Occipital lobe (tissue), 2 donors: ENCODE results near the gene SIRT5. TPM values are rescaled to one million over a fixed set of nuclear protein-coding genes. Genes with fewer than 3 reads are reported as not detected.

Experiments
- DNase-seq: peaks from one replicate; lab custom pipeline; 2025; lab: John Stamatoyannopoulos, UW
- total RNA-seq: library from RNA; depleted of rRNA; stranded (reverse); fragments of >200 nt; gene quantifications from one replicate; pipeline ENCODE4 v1.2.3, GENCODE V29; 2014

The SIRT5 gene
- total RNA-seq, 1 donor from 2014 or later = 23.2 TPM

DNA sequence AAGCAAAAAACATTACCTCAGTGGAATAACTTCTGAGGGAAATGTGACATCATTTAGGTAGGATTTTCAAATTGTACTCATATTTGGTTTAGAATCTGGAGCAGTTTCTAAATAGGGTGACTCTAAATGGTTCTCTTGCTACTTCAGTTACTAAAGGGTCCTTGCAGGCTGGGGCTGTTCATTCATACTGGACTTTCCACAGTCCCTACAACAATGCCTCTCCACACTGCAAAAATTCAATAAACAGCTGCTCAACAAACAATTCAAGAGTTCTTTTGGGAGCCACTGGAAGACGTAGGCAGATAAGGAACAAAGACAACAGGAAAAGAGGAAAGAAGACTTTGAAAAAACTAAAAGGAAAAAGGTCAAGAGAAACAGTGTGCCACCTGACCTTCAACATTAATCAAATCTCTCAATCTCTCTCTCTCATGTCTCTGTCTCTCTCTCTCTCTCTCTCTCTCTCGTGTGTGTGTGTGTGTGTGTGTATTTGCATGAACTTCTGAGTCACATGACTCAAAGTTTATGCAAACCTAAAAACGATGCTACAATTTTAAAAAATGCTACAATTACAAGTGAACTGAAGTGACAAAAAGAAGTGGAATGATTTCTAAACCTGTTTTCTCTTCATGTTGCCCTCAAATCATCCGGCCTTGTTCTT, 55.2 kb downstream of the SIRT5 start:
- DNase-seq = no peak

DNA sequence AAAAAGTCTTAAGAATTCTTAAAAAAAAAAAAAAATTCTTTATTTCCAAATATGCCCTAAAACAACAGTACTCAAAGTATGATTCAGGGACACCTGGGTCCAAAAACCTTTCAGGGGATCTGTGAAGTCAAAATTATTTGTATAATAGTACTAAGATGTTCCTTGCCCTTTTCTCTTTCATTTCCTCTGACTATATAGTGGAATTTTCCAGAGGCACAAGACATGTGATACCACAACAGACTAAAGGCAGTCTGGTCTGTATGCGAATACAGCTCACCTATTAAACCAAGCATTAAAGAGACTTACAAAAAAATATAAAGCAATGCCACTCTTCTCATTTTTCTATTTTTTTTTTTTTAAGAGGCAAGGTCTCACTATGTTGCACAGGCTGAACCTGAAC, 56.1 kb downstream of the SIRT5 start:
- DNase-seq = no peak

DNA sequence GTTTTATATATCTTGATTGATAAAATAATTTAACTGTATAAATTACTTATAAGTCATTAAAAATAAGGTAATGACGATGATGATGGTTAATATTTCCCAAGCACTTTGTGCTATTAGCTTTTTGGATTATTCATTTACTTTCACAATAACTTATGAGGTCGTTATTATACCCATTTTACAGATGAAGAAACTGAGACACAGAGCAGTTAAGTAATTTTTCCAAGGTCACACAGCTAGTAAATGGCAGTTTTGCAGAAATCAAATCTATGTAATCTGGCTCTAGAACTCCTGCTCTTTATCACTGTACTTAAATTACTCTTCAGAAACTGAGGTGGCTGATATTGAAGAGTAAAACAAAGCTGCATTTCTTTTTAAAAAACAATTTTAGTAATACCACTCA, 58.9 kb downstream of the SIRT5 start:
- no peak for DNase-seq

DNA sequence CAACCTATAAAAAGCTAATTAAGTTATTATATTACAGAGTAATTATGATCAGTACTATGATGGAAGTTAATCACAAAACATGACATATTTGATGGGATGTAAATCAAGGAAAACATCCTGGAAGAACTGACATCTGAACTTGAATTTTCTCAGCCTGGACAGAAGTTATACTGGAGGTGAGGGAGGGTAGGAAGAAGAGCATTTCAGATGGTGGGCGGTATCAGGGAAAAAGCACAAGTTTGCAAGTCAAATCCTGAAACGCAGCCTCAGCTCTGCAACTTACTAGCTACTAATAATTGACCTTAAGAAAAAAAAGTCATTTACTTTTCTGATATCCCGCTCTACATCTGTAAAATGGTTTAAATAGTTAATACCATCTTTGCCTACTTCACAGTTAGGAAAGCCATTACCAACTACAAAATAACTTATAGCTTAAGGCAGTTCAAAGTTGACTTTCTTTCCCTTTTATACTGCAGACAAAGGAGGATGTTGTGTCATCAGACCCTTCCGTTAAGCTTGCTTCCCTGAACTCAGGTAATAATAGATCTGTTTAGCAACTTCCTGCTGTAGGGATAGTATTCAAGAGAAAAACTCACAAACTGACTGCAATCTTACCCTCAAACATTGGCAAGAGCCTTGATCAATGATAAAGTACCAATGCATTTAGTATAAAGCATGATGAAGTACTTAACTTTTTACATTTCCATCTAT, 61.7 kb downstream of the SIRT5 start:
- no peak for DNase-seq

DNA sequence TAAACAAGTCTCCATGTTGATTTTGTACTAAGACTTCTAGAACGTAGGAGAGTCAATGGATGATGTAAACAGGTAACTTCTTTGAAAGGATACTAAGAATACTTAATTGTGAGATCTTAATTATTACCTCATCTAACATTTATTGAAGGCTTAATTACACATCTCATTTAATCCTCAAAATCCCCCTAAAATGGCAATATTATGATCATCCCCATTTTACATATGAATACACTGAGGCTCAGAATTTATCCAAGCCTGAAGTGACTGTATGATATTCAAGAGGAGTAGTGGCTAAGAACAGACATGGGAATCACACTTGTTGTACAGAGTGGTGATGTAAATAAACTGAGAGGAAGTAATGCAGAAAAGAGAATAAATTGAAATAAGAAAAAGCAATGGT, 63.6 kb downstream of the SIRT5 start:
- DNase-seq = no peak

DNA sequence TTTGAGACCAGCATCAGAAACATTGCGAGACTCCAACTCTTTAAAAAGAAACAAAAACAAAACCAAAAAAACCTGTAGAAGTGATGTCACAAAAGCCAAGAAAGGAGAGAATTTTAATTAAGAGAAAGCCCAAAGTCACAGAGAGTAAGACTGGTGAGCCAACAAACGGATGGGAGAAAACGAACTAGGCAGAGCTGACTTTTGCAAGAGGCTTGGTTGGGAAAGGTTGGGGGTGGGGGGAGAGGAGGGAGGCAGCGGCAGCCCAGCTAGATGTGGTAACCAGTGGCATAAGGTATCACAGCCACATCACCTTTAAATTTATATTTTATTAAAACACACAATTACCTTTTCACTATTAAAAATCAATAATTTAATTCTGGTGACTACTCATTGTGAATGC, 64.2 kb downstream of the SIRT5 start:
- no peak for DNase-seq

DNA sequence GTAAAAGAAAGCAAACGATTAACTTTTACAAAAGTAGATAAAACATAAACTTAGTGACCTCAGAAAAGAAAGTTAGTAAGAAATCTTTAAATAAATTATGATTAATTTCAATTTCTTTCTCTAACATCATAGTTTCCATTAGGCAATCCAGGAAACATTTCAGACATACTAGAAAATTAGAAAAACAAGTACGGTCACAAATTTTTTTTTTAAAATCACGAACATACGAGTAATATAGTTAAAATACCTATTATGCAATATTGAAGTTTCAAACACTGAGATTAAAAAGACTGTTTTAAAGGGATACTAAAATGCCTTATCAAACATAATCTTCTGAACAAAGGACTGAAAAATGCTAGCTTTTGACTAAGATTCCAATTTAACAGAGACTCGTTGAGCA, 66.9 kb downstream of the SIRT5 start:
- DNase-seq = no peak

DNA sequence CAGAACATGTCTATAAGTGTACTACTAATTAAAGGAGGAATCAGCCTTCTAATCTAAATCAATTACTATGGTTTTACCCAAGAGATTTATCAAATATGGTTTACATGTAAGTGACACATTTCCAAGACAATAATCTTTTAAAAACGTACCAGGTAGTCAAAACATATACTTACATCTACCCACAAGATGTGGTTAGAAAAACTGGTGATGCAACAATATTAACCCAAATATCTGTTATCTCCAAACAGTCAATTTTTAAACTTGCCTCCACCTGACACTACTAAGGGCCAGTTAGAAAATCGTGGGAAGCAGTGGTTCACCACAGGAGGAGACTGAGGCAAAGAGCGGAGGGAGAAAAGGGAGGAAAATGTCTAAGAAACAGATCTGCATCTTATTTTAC, 68.7 kb downstream of the SIRT5 start:
- no peak for DNase-seq

DNA sequence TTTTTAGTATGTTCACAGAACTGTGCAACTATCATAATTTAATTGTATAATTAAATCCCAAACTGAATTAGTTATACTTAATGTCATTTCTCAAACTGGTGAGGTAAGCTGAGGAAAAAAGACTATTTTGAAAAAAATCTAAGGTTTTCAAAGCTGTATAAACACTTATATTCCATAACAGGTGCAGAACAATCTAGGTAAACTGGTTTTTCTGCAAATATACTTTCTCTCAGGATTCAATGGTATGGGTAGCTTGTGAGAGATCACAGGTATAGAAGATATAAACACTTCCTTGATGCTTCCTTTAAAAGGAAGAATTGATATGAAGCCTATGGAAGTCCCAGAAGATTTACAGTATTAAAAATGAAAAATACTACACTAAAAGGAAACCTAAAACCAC, 74.4 kb downstream of the SIRT5 start:
- no peak for DNase-seq

DNA sequence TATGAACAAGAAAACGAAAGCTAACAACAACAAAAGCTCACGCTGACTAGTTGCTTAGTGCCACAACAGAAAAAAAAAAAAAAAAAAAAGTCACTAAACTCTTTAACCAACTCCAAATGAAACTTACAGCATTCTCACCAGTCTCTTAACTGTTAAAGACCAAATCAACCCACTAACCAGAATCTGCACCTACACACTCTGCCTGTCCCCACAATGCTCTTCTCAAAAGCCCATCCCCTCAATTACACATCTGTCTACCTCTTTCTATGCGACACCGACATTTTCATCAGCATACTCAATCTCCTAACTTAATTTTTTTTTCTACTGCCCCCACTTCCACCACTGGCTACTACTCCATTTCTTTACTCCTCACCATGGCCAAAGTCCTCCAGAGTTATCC, 75.0 kb downstream of the SIRT5 start:
- DNase-seq = no peak

DNA sequence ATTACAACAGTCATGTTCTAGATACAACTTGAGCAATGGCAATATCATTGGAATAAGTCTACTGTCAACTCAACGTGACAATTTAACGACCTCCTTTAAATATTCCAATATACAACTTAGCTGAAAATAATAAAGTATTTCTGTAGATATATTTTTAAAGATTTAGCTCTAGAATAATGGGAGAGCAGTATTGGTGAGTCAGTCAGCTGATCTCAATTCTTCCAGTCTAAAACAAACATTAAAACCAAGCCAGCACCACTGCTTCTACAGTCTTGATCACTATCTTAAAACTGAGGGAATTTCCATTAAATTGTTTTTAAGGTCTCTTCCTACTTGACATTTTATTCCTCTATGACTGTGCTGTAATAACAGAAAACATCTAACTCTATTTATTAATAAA, 78.9 kb downstream of the SIRT5 start:
- DNase-seq = no peak

DNA sequence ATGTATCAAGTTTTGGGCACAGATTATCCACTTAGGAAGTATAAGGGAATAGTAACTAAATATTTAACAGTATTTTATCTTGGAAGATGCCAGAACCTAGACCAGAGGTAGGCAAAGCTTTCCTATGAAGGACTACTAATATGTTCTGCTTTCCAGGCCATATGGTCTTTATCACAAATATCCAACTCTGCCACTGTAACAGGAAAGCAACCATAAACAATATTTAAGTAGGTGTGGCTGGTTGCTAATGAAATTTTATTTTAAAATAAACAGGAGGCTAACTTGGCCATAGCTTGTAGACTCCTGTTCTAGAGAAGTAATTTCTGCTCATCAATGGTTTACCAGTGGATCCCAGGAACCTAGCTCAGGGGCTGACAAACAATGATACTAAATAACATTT, 80.1 kb downstream of the SIRT5 start:
- no peak for DNase-seq

DNA sequence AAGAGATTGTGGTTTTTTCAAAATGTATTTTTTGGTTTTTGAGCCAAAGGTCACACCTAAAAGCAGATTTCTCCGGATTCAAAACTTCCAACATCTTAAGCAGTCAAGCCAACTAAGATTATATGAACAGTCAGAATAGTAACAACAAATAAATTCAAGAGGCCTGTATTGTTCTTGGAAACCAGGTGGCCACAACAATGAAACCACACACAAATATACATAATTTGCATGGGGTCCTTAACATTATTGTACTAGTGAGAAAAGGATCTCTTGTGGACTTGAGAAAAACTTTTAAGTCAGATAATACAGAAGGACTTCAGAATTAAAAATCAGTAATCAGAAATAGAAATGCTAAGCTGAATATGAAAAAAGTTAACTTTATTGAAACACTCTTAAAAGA, 81.3 kb downstream of the SIRT5 start:
- no peak for DNase-seq

DNA sequence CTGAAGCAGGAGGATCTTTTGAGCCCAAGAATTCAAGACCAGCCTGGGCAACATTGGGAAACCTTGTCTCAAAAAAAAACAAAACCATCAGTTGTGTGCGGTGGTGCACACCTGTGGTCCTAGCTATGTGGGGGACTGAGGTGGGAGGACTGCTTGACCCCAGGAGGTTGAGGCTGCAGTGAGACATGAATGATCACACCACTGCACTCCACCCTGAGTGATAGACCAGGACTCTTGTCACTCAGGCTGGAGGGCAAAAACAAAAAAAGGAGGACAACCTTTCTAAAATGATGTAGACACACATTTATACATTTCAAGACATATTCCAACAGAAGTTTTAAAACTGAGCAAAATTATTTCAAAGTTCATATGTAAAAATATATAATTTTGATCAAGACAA, 85.9 kb downstream of the SIRT5 start:
- no peak for DNase-seq

DNA sequence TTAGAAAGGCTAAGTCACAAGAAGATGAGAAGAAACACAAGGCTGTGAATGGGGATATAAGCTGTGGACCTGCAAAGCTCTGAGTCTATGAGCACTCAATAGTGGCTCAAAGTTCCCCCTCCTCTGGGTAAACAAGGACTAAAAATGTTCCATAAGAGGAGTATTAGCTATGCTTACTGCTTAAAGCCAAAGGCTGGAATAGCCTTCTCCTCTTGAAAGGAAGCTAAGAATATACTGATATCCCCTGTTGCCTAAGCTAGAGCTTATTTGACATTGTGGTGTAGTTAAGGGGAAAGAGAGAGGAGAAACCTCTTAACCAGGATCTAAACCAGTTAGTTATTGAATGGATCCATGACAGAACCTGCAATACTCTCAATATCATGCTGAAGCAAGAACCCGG, 86.5 kb downstream of the SIRT5 start:
- no peak for DNase-seq

DNA sequence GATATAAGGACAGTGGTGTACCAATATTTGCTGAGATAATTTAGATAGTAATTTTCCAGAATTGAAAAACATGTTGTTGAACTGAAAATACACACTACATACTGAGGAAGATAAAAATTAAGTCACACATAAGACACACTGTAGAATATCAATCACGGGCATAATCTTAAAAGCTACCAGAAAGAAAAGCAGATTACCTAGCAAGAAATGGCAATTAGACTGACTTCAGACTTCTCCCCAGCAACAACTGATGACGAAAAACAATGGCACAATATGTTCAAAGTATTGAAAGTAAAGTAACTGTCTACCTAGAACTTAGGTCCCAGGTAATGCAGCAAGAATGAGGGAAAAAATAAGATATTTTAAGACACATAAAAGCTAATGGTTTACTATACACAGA, 87.2 kb downstream of the SIRT5 start:
- DNase-seq = no peak

DNA sequence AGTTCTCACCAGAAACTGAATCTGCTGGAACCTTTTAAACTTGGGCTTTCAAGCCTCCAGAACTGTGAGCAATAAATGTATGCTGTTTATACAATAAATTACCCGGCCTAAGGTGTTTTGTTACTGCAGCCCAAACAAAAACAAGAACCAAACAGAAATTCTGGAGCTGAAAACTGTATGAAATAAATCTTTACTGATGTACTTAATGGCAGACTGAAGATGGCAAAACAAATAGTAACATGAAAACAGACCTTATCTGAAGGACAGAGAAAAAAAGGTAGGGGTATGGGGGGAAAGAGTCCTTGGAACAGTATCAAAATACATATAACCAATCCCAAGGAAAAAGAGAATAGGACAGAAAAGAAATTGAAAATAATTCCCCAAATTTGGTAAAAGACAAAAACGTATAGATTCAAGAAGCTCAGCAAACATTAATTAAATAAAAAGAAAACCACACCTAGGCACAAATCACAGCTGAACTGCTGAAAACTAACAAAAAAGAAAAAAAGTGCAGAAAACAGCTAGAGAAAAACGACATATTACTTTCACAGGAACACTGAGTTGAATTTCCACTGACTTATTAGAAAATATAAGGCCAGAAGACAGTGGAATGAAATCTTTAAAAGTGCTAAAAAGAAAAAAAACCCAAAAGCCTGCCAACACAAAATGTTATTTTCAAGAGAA, 88.4 kb downstream of the SIRT5 start:
- no peak for DNase-seq

DNA sequence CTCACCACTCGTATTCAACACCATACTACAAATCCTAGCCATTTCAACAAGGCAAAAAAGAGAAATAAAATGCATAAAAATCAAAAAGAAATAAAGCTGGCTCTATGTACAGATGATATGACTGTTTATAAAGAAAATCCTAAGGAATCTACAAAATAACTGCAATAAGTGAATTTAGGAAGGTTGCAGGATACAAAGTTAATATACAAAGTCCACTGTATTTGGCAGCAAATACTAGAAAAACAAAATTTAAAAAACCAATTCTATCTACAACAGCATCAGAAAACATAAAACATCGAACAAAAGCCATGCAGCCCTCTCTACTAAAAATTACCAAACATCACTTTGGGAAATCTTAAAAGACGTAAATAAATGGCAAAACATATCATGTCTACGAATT, 89.6 kb downstream of the SIRT5 start:
- no peak for DNase-seq

Other genes with a start within 250 kb of the SIRT5 start
- 41.8 TPM for gene TBC1D7, start 246.1 kb upstream of the SIRT5 start, total RNA-seq
- 38.2 TPM for gene GFOD1, start 87.0 kb upstream of the SIRT5 start, total RNA-seq
- 44.1 TPM for gene NOL7, start 40.7 kb downstream of the SIRT5 start, total RNA-seq
- 90.5 TPM for gene RANBP9, start 137.2 kb downstream of the SIRT5 start, total RNA-seq
- 34.6 TPM for gene MCUR1, start 240.0 kb downstream of the SIRT5 start, total RNA-seq